ENCODE measurements around the gene GPER1.

The GPER1 gene

GRCh38 chr7:1101563-1102431 lies 13.9 kb downstream of the GPER1 start:
- H3K4me1 ChIP-seq (ENCODE audit: control insufficient read depth in 5 of 5, insufficient read depth in 5 of 5, low read length in 5 of 5), result peaks cover 0 to 16% (median 4%) of the 10 kb centered on the region in 5 donors
- H3K36me3 ChIP-seq (ENCODE audit: control insufficient read depth in 5 of 5, insufficient read depth in 5 of 5, low read length in 5 of 5), result peaks cover 0 to 8% (median 2%) of the 10 kb centered on the region in 5 donors
- H3K9ac ChIP-seq (ENCODE audit: low read length in 5 of 5), result no peak overlapping the region
- no peak overlapping the region for H3K27ac ChIP-seq (ENCODE audit: low read depth, low read length)
- no peaks in the 10 kb centered on the region for H3K27me3 ChIP-seq (ENCODE audit: control insufficient read depth in 5 of 5, insufficient read depth in 4 of 5, low read length in 5 of 5)
- H3K4me3 ChIP-seq (ENCODE audit: low read depth in 1 of 5, low read length in 5 of 5), result no peak overlapping the region
- H3K9me3 ChIP-seq (ENCODE audit: control insufficient read depth in 5 of 5, low read length in 5 of 5), result no peaks in the 10 kb centered on the region

GRCh38 chr7:1103009-1103788 lies 15.3 kb downstream of the GPER1 start:
- H3K27me3 ChIP-seq (ENCODE audit: control insufficient read depth in 5 of 5, insufficient read depth in 4 of 5, low read length in 5 of 5), result peaks cover 0 to under 1% (median 0%) of the 10 kb centered on the region in 5 donors
- no peaks in the 10 kb centered on the region for H3K9me3 ChIP-seq (ENCODE audit: control insufficient read depth in 5 of 5, low read length in 5 of 5)
- H3K27ac ChIP-seq (ENCODE audit: low read depth, low read length), result no peak overlapping the region
- no peak overlapping the region for H3K9ac ChIP-seq (ENCODE audit: low read length in 5 of 5)
- peaks cover 0 to 19% (median 4%) of the 10 kb centered on the region in 5 donors for H3K4me1 ChIP-seq (ENCODE audit: control insufficient read depth in 5 of 5, insufficient read depth in 5 of 5, low read length in 5 of 5)
- peaks cover 0 to 8% (median 2%) of the 10 kb centered on the region in 5 donors for H3K36me3 ChIP-seq (ENCODE audit: control insufficient read depth in 5 of 5, insufficient read depth in 5 of 5, low read length in 5 of 5)
- no peak overlapping the region for H3K4me3 ChIP-seq (ENCODE audit: low read depth in 1 of 5, low read length in 5 of 5)

- Histone ChIP-seq H3K4me3 (ENCODE audit: low read depth in 1 of 5, low read length in 5 of 5) (no peak overlapping the region), H3K27me3 (ENCODE audit: control insufficient read depth in 5 of 5, insufficient read depth in 4 of 5, low read length in 5 of 5) (peaks cover 0 to 4% (median 0%) of the 10 kb centered on the region in 5 donors), H3K27ac (ENCODE audit: low read depth, low read length) (no peak overlapping the region), H3K4me1 (ENCODE audit: control insufficient read depth in 5 of 5, insufficient read depth in 5 of 5, low read length in 5 of 5) (peaks cover 0 to 19% (median 4%) of the 10 kb centered on the region in 5 donors), H3K9ac (ENCODE audit: low read length in 5 of 5) (peak overlapping the region in 1 of 5 donors; percentile 42), H3K9me3 (ENCODE audit: control insufficient read depth in 5 of 5, low read length in 5 of 5) (no peaks in the 10 kb centered on the region), H3K36me3 (ENCODE audit: control insufficient read depth in 5 of 5, insufficient read depth in 5 of 5, low read length in 5 of 5) (peaks cover 0 to 8% (median 2%) of the 10 kb centered on the region in 5 donors)
These were observed 16.0 kb downstream of the GPER1 start for GRCh38 chr7:1103789-1104515.

GRCh38 chr7:1104516-1105179 lies 16.7 kb downstream of the GPER1 start:
- H3K27me3 ChIP-seq (ENCODE audit: control insufficient read depth in 5 of 5, insufficient read depth in 4 of 5, low read length in 5 of 5), result peaks cover 0 to 4% (median 0%) of the 10 kb centered on the region in 5 donors
- H3K4me3 ChIP-seq (ENCODE audit: low read depth in 1 of 5, low read length in 5 of 5), result no peak overlapping the region
- H3K9me3 ChIP-seq (ENCODE audit: control insufficient read depth in 5 of 5, low read length in 5 of 5), result no peaks in the 10 kb centered on the region
- H3K4me1 ChIP-seq (ENCODE audit: control insufficient read depth in 5 of 5, insufficient read depth in 5 of 5, low read length in 5 of 5), result peaks cover 0 to 19% (median 4%) of the 10 kb centered on the region in 5 donors
- peaks cover 0 to 6% (median under 1%) of the 10 kb centered on the region in 5 donors for H3K36me3 ChIP-seq (ENCODE audit: control insufficient read depth in 5 of 5, insufficient read depth in 5 of 5, low read length in 5 of 5)
- peak overlapping the region in 1 of 5 donors; percentile 42 for H3K9ac ChIP-seq (ENCODE audit: low read length in 5 of 5)
- H3K27ac ChIP-seq (ENCODE audit: low read depth, low read length), result no peak overlapping the region

GRCh38 chr7:1105189-1105588 lies 17.3 kb downstream of the GPER1 start:
- Histone ChIP-seq H3K27ac (ENCODE audit: low read depth, low read length) (no peak overlapping the region), H3K9ac (ENCODE audit: low read length in 5 of 5) (no peak overlapping the region), H3K27me3 (ENCODE audit: control insufficient read depth in 5 of 5, insufficient read depth in 4 of 5, low read length in 5 of 5) (peaks cover 0 to 4% (median 0%) of the 10 kb centered on the region in 5 donors), H3K4me3 (ENCODE audit: low read depth in 1 of 5, low read length in 5 of 5) (no peak overlapping the region), H3K36me3 (ENCODE audit: control insufficient read depth in 5 of 5, insufficient read depth in 5 of 5, low read length in 5 of 5) (peaks cover 0 to 5% (median 0%) of the 10 kb centered on the region in 5 donors), H3K9me3 (ENCODE audit: control insufficient read depth in 5 of 5, low read length in 5 of 5) (no peaks in the 10 kb centered on the region), H3K4me1 (ENCODE audit: control insufficient read depth in 5 of 5, insufficient read depth in 5 of 5, low read length in 5 of 5) (peaks cover 0 to 19% (median 4%) of the 10 kb centered on the region in 5 donors)

DNA sequence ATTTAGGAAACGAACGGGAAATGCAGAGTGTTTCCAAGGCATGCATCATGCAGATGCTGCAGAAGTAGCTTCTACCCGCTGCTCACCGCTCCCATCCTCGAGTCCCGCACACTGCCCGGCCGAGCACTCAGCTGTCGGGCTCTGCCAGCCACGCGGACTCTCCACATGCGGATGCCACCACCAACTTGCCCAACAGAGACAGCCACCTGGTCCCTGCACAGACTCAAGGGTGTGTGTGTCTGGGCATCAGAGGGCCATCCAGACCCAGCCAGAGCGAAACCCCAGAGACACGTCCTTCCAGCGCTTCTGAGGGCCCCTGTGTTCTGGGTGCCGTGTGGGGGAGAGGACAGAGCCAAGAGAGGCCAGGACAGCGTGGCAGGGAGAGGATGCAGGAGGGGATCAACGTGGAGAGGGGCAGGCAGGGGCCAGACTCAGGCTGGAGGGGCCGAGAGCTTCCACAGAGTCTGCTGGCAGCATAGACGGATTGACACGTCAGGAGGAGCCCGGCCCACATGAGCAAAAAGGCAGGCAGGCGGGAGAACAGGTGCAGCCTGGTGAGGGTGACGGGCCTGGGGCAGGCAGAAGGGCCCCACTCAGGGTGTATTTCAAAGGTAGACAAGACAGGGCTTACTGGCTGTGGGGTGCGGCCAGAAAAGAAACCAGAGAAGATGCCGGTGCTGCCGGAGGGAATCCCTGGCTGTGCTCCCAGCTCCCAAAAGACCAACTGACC lies 18.3 kb downstream of the GPER1 start:
- Histone ChIP-seq H3K9me3 (ENCODE audit: control insufficient read depth in 5 of 5, low read length in 5 of 5) (no peaks in the 10 kb centered on the region), H3K36me3 (ENCODE audit: control insufficient read depth in 5 of 5, insufficient read depth in 5 of 5, low read length in 5 of 5) (no peaks in the 10 kb centered on the region), H3K4me3 (ENCODE audit: low read depth in 1 of 5, low read length in 5 of 5) (no peak overlapping the region), H3K9ac (ENCODE audit: low read length in 5 of 5) (no peak overlapping the region), H3K27me3 (ENCODE audit: control insufficient read depth in 5 of 5, insufficient read depth in 4 of 5, low read length in 5 of 5) (peaks cover 0 to 4% (median 0%) of the 10 kb centered on the region in 5 donors), H3K27ac (ENCODE audit: low read depth, low read length) (no peak overlapping the region), H3K4me1 (ENCODE audit: control insufficient read depth in 5 of 5, insufficient read depth in 5 of 5, low read length in 5 of 5) (peaks cover 0 to 19% (median 4%) of the 10 kb centered on the region in 5 donors)

- Histone ChIP-seq H3K4me1 (ENCODE audit: control insufficient read depth in 5 of 5, insufficient read depth in 5 of 5, low read length in 5 of 5) (peaks cover 0 to 19% (median 3%) of the 10 kb centered on the region in 5 donors), H3K36me3 (ENCODE audit: control insufficient read depth in 5 of 5, insufficient read depth in 5 of 5, low read length in 5 of 5) (no peaks in the 10 kb centered on the region), H3K27me3 (ENCODE audit: control insufficient read depth in 5 of 5, insufficient read depth in 4 of 5, low read length in 5 of 5) (peaks cover 0 to 4% (median 0%) of the 10 kb centered on the region in 5 donors), H3K9ac (ENCODE audit: low read length in 5 of 5) (no peak overlapping the region), H3K9me3 (ENCODE audit: control insufficient read depth in 5 of 5, low read length in 5 of 5) (no peaks in the 10 kb centered on the region), H3K27ac (ENCODE audit: low read depth, low read length) (no peak overlapping the region), H3K4me3 (ENCODE audit: low read depth in 1 of 5, low read length in 5 of 5) (no peak overlapping the region)
These were observed 19.0 kb downstream of the GPER1 start for GRCh38 chr7:1106793-1107421.

DNA sequence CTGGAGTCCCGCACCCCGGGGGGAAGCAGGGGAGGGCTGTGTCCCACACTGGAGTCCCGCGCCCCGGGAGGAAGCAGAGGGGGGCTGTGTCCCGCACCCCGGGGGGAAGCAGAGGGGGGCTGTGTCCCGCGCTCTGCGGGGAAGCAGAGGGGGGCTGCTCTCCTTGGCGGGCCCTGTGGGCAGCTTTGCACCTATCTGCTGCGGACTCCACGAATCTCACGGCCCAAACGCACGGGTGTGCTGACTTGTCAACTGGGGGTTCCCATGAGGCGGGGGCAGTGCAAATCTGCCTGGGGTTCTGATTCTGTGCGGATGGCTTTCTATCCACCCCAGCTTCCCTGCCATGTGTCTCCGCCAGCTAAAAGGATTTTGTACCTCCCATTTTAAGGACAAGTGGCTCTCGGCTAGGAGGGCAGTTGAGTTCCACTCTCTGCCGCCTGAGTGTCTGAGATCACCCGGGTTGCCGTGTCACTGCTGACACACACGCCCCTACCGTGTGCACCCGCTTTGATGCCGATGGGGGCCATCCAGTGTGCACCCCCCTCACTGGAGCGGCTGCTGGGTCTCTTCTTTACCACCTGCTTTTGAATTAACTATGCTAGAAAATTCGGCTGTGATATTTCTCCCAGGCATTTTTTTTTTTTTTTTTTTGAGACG lies 20.5 kb downstream of the GPER1 start:
- Histone ChIP-seq H3K27ac (ENCODE audit: low read depth, low read length) (no peak overlapping the region), H3K9me3 (ENCODE audit: control insufficient read depth in 5 of 5, low read length in 5 of 5) (no peaks in the 10 kb centered on the region), H3K4me3 (ENCODE audit: low read depth in 1 of 5, low read length in 5 of 5) (no peak overlapping the region), H3K4me1 (ENCODE audit: control insufficient read depth in 5 of 5, insufficient read depth in 5 of 5, low read length in 5 of 5) (peaks cover 0 to 19% (median 0%) of the 10 kb centered on the region in 5 donors), H3K9ac (ENCODE audit: low read length in 5 of 5) (no peak overlapping the region), H3K27me3 (ENCODE audit: control insufficient read depth in 5 of 5, insufficient read depth in 4 of 5, low read length in 5 of 5) (peaks cover 0 to 4% (median 0%) of the 10 kb centered on the region in 5 donors), H3K36me3 (ENCODE audit: control insufficient read depth in 5 of 5, insufficient read depth in 5 of 5, low read length in 5 of 5) (peaks cover 0 to 8% (median 0%) of the 10 kb centered on the region in 5 donors)

Measured in subcutaneous abdominal adipose tissue (tissue), 5 donors.